OCI-M2 (cell line): ENCODE data around the gene CNKSR3.

Experiments
- DNase-seq: peaks from one replicate; lab custom pipeline; 2025; ENCODE audit not compliant: unreplicated experiment; lab: John Stamatoyannopoulos, UW

Gene CNKSR3

DNA sequence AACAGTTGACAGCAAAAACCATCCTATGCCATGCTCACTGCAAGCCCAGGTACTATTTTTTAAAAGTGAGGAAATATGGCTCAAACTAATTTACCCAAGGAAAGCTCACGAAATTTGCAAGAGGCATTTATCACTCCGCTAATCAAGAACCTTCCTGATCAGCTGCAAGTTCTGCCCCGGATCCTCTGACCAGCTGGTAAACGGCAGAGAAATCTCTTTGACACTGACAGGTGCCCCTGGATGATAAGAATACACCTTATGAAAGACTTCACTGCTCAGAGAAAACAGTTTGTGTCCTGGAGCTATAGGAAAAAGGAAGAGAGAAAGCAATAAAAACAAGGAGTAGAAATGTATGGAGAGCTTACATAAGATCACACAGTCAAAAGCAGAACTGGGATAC, 6.4 kb downstream of the CNKSR3 start:
- DNase-seq = no peak

DNA sequence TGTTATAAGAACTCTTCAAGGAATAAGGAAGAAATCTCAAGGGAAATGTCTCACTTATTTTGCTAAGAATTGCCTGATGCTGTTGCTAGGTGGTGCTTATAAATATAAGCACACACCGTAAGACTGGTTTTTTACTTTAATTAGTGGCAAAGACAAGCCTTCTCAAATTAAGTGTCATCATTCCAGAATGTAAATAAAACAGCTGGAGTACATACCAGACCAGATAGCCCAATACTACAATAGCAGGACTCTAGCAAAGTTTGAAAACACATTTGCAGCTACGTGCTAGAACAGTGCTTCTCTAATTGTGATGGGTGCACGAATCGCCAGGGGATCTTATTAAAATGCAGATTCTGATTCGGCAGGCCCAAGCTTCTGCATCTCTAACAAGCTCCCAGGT, 6.8 kb downstream of the CNKSR3 start:
- DNase-seq = no peak

DNA sequence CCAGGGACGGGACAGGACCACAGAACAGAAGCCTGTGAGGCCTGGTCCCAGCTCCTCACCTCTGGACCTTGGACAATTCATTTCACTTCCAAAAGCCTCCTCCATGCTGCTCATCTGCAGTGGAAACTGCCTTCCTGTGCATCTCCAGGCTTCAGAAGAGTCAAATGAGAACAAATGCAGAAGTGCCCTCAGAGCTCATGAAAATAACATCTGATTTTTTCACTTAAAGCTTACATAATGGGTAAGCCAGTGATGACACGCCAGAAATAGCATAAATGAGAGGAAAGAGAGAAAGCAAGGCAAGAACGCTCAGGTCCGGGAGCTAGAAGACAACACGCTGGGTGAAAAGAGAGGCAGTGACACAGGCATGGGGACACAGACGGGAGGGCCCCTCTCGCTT, 7.9 kb downstream of the CNKSR3 start:
- no peak for DNase-seq

- no peak for DNase-seq
Observed at GRCh38 chr6:154501578-154501868, 9.0 kb downstream of the CNKSR3 start.

DNA sequence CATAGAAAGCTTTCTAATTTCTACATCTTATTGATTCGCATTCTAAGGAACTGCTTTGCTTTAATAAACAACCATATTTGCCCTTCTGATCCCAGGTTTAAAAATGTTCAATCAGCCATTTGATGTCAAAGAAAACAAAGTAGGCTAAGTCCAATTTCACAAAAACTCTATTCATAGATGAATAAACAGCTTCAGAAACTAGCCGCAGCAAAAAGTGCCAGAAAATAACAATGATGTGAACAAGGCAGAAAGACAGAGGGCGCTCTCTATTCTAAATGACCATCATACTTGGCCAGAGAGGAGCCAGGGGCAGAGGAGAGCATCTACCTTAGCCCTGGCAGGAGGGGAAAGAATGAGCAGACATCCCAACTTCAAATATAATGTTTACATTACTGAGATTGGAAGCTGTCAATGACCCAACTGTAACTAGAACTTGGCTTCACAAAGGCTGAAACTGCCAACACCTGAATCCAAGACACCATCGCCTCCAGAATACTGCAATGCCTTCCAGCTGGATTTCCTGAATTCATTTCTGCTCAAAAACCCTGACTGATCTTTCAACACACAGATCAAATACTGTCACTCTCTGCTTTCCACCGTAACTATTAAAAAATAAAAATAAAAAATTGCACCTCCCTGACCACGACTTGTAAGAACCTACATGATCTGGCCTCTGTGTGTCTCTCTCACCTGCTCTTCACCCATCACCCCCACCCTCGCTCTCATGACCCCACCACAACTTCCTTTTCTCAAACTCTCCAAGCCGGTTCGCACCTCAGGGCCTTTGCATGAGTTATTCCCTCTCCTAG, 9.5 kb downstream of the CNKSR3 start:
- no peak for DNase-seq

DNA sequence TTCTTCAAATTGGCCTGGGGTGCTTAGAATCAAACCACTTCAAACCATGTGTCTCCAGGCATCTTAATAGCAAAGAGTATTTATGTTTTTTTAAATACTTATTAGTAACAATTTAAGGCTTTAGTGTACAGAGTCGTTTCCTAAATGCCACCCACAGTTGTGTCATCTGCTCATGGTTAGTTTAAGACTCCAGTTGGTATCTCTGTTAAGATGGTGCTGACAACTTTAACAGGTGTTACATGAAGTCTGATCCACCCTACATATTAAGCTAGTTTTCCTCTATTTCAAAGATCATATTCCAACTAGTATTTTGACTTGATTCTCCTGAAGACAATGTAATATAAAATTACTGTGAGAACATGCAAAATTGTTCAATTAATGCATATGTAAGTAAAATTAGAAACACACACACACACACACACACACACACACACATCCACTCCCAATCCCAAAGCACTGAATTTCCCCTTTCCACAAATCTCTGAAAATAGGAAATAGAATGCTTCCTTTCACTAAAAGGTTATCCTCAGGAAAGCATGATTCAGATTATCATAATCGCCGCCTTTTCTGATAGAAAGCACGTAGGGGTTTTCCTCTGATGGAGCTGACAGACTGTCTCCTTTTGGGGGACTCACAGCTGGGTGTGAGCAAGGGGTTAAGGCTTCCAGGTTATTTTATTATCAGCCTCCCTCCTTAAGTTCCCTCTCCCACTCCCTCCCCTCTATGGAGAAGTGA, 10.5 kb downstream of the CNKSR3 start:
- DNase-seq = no peak

- no peak for DNase-seq
Observed at GRCh38 chr6:154498340-154498934, 12.0 kb downstream of the CNKSR3 start.

DNA sequence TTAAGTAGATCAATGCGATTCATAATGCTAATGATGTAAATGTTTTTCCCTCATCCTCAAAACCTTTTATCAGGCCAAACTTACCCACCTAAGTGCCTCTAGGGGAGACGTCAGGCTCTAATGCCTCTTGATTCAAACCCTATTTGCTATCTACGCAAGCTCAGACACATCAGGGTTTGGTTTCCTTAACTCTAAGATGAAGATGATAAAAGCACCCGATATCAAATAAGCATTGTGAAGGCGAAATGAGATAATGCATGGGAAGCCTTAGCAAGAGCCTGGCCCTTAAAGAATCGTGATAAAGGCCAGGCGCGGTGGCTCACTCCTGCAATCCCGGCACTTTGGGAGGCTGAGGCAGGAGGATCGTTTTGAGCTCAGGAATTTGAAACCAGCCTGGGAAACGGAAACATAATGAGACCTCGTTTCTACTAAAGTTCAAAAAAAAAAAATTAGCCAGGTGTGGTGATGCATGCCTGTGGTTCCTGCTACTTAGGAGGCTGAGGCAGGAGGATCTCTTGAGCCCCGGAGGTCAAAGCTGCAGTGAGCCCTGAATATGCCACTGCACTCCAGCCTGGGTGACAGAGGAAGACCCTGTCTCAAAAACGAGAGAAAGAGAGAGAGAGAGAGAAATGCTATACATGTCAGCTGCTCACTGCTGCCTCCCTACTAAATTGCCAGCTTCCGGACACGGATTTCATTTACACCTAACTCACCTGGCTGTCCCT, 13.5 kb downstream of the CNKSR3 start:
- DNase-seq = no peak

- no peak for DNase-seq
Observed at GRCh38 chr6:154496186-154496585, 14.3 kb downstream of the CNKSR3 start.

GRCh38 chr6:154494592-154495311, 15.7 kb downstream of the CNKSR3 start:
- DNase-seq = no peak

DNA sequence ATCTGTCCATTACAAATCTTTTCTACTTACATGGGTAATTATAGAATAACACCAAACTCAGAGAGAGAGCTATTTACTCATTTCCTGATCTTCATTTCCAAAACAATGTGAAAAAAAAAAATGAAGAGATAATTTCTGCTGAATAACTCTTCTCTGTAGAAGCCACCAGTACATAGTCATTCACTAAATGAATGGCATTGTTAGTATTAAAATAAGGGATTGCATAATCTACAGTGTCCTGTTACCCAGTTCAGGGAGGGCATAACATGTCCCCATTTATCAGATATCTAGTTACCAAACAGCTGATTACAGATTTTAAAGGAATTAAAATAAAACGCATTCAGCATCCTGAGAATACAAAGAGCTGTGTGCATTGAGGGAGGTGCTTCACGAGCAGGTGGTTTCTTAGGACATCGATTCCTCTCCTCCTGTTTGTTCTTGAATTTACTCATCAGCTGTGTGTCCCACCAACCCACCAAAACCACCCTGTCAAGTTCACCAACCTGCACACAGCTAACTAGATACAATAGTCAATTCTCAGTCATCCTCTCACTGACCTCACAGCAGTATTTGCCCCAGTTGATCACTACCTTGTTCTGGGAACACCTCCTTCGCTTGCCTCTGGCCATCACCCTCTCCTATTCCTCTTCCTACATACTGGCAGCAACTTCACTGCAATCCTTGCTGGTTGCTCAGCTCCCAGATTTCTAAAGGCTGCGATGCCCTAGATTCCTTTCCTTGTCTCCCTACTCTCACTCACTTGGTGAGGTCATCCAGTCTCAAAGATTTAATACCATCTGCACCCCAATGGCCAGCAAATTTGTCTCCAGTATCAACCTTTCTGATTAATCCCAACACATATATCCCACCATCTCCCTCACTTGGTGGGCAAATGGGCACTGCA, 18.7 kb downstream of the CNKSR3 start:
- no peak for DNase-seq

DNA sequence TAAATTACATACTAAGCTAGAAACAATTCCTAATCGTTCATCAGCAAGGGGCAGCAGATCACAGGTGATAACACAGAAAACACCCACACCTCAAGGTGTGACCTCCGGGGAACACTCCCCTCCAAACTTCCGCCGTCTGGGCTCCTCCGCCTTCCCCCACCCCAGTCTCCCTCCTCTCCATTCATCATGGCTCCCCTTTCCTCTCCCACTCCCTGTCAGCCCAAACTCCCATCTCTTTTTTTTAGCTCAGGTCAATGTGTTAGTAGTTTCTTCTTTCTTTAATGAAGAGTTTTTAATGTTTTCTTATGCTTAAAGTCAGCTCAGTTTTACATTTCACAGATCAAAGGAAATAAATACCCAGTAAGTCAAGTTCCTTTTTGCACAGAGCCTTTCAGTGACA, 20.7 kb downstream of the CNKSR3 start:
- DNase-seq = no peak

- DNase-seq = no peak
Observed at GRCh38 chr6:154488802-154489437, 21.6 kb downstream of the CNKSR3 start.

- no peak for DNase-seq
Observed at GRCh38 chr6:154488248-154488593, 22.3 kb downstream of the CNKSR3 start.

DNA sequence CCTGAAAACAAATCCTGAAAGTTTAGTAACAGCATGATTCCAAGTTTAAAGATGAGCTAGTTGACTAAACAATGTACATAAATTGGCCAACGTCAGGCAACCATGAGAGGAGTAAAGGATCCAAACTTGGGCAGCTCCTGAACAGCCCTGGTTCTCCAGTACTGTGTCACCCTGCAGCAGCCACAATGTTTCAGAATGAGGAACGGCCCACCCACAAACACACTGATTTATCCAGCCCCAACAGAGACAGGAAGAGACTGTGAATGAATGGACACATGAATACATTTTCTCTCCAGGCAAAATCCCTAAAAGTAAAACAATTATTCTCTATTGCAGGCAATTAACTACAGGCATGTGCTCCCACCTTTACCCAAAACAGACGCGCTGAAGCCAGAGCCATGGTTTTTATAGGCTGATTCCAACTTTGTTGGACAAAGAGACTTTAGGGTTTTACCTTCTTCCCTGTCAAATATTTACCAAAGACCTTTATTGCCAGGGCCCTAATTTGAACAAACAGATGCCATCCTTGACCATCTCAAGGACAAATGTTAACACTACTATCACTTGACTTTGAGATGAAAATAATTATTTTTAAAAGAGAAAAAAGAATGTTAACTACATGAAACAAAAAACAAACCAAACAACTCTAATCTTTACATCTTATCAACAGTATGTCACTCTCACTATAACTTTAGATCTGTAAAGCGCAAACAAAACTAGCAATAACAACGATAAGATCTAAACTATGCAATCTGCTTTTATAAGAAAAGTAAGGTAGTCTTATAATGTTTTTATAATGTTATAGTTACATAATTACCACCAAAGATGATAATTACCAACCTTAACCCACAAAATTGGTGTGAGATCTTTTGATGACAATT, 22.9 kb downstream of the CNKSR3 start:
- DNase-seq = no peak

DNA sequence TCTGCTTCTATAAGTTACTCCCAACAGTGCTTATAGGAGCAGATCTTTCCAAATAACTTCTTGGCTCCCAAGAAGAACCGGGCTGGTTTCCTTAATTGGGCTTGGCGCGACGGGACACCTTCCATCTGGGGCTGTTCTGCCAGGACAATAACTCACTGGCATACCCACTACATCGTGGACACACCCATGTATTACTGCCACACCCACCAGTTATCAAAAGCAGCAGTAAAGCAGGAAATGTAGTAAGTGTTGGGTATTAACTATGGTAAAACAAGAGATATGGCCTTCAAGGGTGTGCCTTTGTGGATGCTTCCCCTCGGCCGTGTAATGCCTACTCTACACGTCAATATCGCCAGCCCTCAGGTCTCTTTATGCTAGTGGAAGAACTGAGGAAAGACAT, 24.7 kb downstream of the CNKSR3 start:
- DNase-seq = no peak

- DNase-seq = no peak
Observed at GRCh38 chr6:154484942-154485341, 25.5 kb downstream of the CNKSR3 start.

GRCh38 chr6:154482858-154483257, 27.6 kb downstream of the CNKSR3 start:
- DNase-seq = no peak
